Vagina (tissue), 2 donors: Measurements from ENCODE around the gene TMEM167A.

Experiments
- POLR2AphosphoS5 ChIP-seq, 2 donors: sonication (generic); formaldehyde crosslinking; IDR thresholded peaks; one replicate each; pipeline ENCODE4 v1.9.0; 2017; ENCODE audit warnings: antibody characterized with exemption in 2 of 2, mild to moderate bottlenecking in 2 of 2, low read depth in 1 of 2; ENCODE audit not compliant: insufficient read depth in 1 of 2
- TF ChIP-seq, protein P1 (sequence below), 3 experiments: fragments of 450-650 bp in 2 of 3; fragments of 200-600 bp in 1 of 3; sonication (generic) in 1 of 3; IDR thresholded peaks; one replicate each; pipeline ENCODE4 v1.5.1; 2017 to 2019; ENCODE audit warnings: antibody characterized with exemption in 3 of 3, mild to moderate bottlenecking in 2 of 3, moderate library complexity in 2 of 3

DNA sequence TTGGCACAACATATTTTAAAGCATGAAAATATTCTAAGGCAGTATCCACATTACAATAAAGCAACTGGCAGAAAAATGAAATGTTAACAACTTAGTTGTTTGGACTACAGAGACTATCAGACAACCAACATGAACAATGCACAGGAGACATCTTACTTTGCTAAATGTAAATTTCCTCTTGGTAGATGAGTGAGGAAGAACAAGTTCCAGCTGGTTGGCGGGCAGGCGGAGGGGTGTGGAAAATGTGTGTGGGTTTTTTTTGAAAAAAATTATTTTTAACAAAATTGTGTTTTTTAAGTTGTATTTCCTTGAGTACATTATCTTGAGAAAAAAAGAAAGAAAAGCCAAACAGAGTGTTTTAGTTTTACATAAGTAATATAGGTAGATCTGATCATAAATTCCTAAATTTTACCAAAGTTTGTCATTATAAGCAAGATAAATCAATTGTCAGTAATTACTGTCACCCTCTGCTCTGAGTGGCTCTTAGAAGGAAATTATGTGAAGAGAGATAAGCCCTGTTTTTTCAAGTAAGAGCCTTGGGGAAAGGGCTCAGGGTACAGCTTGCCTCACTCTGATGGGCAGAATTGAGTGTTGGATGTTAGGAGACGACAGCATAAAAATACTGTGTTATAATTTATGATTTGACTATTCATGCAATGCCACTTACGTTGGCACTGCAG lies 42.5 kb downstream of the TMEM167A start:
- TF ChIP-seq, protein P1, sequence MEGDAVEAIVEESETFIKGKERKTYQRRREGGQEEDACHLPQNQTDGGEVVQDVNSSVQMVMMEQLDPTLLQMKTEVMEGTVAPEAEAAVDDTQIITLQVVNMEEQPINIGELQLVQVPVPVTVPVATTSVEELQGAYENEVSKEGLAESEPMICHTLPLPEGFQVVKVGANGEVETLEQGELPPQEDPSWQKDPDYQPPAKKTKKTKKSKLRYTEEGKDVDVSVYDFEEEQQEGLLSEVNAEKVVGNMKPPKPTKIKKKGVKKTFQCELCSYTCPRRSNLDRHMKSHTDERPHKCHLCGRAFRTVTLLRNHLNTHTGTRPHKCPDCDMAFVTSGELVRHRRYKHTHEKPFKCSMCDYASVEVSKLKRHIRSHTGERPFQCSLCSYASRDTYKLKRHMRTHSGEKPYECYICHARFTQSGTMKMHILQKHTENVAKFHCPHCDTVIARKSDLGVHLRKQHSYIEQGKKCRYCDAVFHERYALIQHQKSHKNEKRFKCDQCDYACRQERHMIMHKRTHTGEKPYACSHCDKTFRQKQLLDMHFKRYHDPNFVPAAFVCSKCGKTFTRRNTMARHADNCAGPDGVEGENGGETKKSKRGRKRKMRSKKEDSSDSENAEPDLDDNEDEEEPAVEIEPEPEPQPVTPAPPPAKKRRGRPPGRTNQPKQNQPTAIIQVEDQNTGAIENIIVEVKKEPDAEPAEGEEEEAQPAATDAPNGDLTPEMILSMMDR (IDR thresholded peaks at IDR 0.05): no peak
- TF ChIP-seq POLR2AphosphoS5 (IDR thresholded peaks at IDR 0.05; ENCODE audit: insufficient read depth in 1 of 2, low read depth in 1 of 2): no peak
